Measurements from ENCODE around the gene DEGS1.

DEGS1 gene

GRCh38 chr1:224213438-224214119 lies 30.5 kb downstream of the DEGS1 start:
- DNase-seq (ENCODE audit: low spot score), result no peak

- no peak for DNase-seq (ENCODE audit: low spot score)
Observed at GRCh38 chr1:224216382-224216781, 33.3 kb downstream of the DEGS1 start.

GRCh38 chr1:224217655-224218623 lies 34.9 kb downstream of the DEGS1 start:
- no peak for DNase-seq (ENCODE audit: low spot score)

DNA sequence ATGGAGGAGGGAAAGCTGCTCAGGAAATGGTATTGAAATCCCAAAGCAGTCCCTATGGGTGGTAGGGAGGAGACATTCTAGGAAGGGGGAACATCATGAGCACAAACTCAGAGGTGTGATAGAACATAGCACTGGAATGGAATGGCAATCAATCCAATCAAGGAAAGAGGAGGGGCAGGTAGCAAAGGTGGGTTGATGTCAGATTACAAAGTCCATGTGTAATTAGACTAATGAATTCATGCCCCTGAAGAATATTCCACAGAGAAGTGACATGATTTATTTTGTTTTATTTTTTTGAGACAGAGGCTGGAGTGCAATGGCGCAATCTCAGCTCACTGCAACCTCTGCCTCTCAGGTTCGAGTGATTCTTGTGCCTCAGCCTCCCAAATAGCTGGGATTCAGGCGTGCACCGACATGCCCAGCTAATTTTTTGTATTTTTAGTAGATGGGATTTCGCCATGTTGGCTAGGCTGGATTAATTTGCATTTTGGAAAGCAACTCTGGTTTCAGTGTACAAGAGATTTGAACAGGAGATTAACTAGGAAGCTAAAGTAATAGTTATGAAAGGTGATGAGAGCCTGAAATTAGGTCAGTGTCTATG lies 36.1 kb downstream of the DEGS1 start:
- no peak for DNase-seq (ENCODE audit: low spot score)

DNA sequence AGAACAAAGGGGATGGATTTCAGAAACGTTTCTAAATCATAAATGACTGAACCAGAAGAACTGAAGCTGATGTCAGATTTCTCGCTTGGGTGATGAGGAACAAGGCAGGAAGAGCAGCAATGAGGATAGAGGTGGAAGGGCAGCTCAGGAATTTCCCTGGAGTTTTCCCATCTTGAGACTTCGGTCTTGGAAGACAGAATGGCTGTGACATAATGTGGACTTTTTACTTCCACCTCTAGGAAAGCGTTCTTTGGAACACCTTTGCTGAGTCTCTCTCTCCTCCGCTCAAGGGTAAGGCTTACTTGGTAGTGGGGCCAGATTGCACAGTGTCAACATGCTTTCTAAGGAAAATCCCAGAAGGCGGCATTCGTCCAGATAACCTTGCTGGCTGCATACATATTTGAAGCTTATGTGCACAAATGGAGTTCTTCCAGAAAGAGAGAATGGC lies 36.6 kb downstream of the DEGS1 start:
- DNase-seq (ENCODE audit: low spot score), result no peak

- no peak for DNase-seq (ENCODE audit: low spot score)
Observed at GRCh38 chr1:224223819-224224714, 41.0 kb downstream of the DEGS1 start.

- DNase-seq (ENCODE audit: low spot score), result no peak
Observed at GRCh38 chr1:224226849-224227502, 43.9 kb downstream of the DEGS1 start.

- no peak for DNase-seq (ENCODE audit: low spot score)
Observed at GRCh38 chr1:224234017-224234416, 51.0 kb downstream of the DEGS1 start.

DNA sequence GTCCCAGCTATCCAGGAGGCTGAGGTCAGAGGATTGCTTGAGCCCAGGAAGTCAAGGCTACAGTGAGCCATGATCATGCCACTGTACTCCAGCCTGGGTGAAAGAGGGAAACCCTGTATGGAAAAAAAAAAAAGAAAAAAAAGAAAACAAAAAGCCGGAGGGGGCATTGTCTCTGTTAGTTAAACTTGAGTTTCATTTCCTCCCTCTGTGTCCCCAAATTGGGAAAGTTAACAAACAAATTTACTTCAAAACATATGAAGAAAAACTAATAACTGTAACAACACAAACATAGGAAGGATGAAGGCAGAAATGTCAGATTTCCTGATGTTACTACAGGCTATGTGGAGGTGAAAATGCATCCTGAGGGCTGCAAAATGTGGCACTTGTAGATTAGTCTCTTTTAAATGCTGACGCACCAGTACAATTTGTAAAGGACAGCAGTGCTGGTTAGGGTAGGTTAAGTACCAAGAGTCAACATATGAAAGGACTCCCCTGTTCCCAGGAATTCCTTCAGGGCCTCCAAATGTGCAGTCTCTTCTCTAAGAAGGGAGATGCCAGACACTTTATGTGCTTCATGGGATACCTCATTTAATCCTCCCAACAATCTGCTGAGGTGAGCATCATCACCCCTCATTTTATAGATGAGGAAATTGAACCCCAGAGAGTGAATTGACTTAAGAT lies 52.9 kb downstream of the DEGS1 start:
- no peak for DNase-seq (ENCODE audit: low spot score)

DNA sequence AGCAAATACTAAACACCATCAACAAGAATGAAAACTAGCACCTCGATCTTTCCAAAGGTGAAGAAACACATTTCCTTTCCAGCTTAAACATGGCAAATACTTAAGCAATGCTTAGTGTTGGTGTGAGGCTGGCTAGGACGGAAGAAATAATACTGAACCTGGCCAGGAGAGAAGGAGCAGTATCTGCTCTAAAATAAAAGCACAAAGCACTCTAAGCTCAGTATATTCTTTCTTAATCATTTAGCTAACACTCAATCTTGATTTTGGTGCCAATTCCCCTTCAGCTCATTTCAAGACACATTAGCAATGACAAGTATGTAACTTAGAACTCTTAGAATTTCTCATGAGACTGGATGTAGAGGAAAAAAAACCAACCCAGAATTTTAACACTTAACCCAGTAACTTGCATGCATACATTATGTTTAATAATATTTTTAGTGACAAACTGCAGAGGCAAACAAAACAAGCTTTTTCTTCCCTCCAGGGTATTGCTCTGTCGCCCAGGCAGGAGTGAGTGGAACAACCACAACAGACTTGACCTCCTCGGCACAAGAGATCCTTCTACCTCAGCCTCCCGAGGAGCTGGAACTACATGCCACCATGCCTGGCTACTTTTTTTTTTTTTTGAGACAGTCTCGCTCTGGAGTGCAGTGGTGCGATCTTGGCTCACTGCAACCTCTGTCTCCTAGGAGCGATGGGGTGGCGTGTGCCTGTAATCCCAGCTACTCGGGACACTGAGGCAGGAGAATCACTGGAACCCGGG lies 54.3 kb downstream of the DEGS1 start:
- no peak for DNase-seq (ENCODE audit: low spot score)

DNA sequence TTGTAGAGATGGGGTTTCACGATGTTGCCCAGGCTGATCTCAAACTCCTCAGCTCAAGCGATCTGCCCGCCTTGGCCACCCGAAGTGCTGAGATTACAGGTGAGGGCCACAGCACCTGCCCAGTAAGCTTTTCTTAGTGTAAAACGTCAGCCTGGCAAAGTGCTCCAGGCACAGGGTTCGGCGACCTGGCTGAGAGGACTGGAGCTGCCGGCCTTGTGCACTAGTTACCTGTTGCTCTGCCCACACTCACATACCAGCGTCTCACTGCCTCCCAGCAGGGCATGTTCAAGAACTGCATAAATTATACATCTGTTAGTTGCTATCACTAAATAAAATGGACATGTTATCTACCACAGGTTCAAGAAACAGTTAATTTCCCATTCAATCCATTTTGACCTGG lies 55.2 kb downstream of the DEGS1 start:
- DNase-seq (ENCODE audit: low spot score), result no peak

DNA sequence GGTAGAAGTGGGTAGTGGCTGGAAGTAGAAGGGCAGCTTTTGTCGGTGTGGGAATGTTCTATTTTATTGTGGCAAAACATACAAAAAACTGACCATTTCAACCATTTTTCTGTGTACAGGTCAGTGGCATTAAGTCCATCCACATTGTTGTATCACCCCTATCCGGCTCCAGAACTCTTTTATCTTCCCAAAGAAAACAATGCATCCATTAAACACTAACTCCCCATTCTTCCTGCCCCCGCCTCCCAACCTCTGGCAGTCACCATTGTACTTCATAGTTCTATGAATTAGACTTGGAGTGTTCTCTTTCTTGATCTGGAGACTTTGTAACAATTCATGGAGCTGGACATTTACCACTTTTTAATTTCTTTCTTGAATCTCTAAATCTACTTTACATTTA lies 55.7 kb downstream of the DEGS1 start:
- DNase-seq (ENCODE audit: low spot score), result no peak

Data from cerebellar cortex (tissue), 1 donor.